Heart left ventricle (tissue), 13 donors: ENCODE measurements around the gene TULP4.

ENCODE experiments used
- POLR2A ChIP-seq, 2 donors: fragments of 450-650 bp; IDR thresholded peaks; one replicate each; pipeline ENCODE4 v1.6.1; 2017; ENCODE audit warnings: antibody characterized with exemption in 2 of 2, mild to moderate bottlenecking in 2 of 2, moderate library complexity in 2 of 2
- TF ChIP-seq, protein P1 (sequence below), 12 donors: fragments of 200-600 bp; sonication (generic) in 4 of 12; IDR thresholded peaks; one replicate each; pipeline versions ENCODE4 v1.5.0 to v1.8.0; 2018 to 2022; ENCODE audit warnings: antibody characterized with exemption in 12 of 12, mild to moderate bottlenecking in 5 of 12
- donor health status: ischemic (EF 13 %, LVEDD 7.1; RV severe dilation, severe dysfunction).
- donor health status: DM: no; HTN: yes; CAD: no.
- donor health status: DM: no; HTN: no; CAD: no.
- donor health status: ischemic (EF 25% LVEDD 6.9; RV normal size, moderate dysfunction).
- donor health status: ischemic (EF 25% LVEDD 5.7; RV mildly dilated, moderate dysfunction).
- donor health status: ischemic (EF 35%, LVEDD 5.7; RV mildly dilated, moderate dysfunction).
- donor health status: nonischemic (EF 11% LVEDD 7.7; RV severe dilation, severe dysfunction).
- donor health status: DM: yes; HTN: yes; CAD: no.
- donor health status: PGD.
- donor health status: ischemic (EF 29% LVEDD 5.4; RV normal size, mild dysfunction).
- donor health status: nonischemic (EF 23%, LVEDD 6.1; RV moderate dilation, normal function).

- TF ChIP-seq, protein P1, sequence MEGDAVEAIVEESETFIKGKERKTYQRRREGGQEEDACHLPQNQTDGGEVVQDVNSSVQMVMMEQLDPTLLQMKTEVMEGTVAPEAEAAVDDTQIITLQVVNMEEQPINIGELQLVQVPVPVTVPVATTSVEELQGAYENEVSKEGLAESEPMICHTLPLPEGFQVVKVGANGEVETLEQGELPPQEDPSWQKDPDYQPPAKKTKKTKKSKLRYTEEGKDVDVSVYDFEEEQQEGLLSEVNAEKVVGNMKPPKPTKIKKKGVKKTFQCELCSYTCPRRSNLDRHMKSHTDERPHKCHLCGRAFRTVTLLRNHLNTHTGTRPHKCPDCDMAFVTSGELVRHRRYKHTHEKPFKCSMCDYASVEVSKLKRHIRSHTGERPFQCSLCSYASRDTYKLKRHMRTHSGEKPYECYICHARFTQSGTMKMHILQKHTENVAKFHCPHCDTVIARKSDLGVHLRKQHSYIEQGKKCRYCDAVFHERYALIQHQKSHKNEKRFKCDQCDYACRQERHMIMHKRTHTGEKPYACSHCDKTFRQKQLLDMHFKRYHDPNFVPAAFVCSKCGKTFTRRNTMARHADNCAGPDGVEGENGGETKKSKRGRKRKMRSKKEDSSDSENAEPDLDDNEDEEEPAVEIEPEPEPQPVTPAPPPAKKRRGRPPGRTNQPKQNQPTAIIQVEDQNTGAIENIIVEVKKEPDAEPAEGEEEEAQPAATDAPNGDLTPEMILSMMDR (IDR thresholded peaks at IDR 0.05) = no peak
- TF ChIP-seq POLR2A (IDR thresholded peaks at IDR 0.05) = no peak
Observed at GRCh38 chr6:158290040-158290439, 22.2 kb upstream of the TULP4 start.
